Measurements from ENCODE around the gene PDZD2.
"Not testable (repeated sequence)": the region's sequence is repeated elsewhere in the genome, so short reads cannot be mapped to it uniquely, and the experiment has no call there.

Gene PDZD2

DNA sequence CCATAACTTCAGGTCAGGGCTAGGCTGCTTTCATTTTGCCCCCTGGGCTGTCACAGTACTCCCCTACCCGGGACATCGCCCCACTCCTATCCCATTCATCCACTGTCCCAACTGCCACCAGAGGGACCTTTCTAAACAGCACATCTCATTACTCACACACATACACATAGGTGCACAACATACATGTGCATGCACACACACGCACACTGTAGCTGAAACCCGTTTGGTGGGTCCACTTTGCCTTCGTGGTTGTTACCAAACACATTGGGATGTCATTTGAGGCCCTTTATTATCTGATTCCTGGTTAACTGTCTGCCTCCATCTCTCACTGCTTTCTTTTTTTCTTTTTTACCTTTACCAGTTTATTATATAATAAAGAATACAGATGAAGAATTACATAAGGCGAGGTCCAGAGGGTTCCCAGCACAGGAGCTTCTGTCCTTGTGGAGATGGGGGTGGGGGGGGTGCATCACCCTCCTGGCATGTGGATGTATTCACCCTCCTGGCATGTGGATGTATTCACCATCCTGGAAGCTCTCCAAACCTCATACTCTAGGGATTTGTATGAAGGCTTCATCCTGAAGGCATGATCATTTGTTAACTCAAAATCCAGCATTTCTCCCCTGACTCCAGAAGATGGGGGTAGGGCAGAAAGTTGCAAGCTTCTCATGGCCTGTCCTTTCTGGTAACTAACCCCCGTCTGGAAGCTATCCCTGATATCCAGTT is 349.2 kb downstream of the PDZD2 start:
- no peak for DNase-seq

DNA sequence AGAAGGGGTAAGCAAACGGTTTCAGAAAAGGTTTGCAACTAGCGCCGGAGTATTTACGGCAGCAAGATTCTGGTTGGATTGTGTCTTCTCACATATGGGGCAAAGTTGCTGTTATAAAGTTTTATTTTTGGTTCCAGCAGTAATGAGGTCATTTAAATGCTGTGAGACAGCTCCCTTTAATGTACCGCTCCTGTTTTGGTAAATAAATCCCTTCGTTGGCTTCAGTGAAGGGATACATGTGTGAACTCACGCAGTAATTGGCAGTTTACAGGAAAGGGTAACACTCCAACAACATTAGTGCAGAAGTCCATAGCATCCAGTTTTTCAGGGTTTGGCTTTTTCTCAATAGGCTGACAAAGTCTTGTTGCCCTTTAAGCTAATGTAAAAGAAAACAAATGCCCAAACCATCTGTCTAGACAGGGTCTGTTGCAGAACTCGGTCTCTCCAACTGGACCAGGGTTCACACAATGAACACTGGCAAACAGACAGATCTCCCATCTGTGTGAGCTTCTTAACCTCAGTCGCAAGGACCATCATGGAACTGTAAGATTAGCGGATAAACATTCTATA is 351.2 kb downstream of the PDZD2 start:
- DNase-seq: no peak

DNA sequence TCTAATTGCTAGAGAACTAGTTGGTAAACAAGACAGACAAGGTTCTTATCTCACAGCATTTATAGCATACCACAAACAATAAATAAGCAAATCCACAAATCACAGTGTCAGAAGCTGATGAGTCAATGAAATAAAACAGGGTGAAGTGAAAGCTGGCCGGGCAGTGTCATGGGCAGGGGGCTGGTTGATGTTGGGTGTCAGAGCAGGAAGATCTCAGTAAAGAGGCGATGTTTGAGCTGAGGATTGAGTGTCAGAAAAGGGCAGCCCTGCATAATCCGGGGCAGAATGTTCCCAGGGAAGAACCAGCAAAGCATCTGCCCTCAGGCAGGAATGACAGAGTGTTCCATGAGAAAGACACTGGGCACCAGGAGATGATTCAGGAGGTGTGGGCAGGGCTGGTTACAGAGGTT is 351.8 kb downstream of the PDZD2 start:
- no peak for DNase-seq

DNA sequence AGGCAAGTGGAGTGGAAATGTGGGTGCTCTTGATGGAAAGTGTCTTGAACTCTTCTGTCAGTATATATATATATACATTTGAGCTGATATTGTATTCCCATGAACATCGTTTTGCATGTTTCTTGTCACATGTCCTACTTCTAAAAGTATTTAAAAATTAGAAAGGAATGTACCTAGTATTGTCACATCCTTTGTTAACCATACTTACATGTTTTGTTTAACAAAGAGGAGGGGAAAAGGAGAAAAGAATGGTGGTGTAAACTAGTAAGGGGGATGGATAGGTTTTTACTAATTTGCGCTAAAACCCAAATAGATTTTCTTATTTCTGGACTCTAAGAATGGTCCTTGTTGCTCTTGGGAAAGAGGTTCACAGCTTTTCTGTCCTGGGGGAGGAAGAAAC is 353.4 kb downstream of the PDZD2 start:
- DNase-seq: no peak

DNA sequence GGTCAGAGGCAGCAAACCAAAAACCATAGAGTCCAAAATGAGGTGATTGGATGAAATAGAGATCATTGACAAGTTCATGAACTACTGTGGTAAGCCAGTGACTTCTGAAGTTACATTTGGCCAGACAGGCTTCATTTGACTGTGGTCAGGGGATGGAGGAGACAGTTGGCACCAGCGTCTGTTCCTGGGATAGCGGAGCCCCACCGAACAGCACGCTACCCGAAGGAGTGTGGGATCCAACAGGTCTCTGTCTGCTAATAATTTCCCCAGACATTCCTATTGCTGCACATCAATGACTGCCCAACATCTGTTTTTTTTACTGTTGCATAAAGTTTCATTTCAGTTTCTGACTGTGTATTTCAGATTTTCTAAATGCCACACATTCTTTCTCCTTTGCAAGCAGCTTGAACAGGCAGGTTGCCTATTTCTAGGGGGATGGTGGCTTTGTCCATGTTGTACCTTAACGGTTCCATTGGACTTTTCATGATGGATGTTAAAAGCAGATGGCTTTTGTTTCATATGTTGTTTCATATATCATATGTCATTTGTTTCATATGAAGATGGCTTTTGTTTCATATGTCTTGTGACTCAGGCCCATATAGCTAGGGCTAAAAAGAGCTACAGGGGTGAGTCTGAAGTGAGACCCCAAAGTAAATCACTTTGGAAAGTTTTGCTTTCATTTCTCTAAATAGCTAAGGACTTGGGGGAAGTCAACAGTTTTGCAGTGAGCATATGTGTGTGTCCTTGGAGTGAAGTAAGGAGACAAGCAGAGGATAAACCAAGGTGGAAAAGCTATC is 354.4 kb downstream of the PDZD2 start:
- no peak for DNase-seq

DNA sequence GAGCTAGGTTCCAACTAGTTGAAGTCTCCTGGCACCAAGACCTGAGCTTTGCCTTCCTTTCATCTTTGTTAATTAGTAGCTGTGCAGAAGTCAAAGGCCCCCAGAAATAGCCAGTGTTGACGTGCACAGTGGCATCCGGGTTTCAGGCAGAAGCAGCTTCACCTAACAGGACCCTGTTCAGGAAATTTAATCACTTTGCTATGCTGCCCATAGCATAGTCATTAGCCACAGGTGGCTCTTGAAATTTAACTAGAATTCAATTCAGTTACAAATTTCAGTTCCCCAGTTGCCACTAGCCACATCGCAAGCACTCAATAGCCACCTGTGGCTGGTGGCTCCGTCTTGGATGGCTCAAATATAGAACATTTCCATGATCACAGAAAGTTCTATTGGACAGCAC is 356.1 kb downstream of the PDZD2 start:
- no peak for DNase-seq

DNA sequence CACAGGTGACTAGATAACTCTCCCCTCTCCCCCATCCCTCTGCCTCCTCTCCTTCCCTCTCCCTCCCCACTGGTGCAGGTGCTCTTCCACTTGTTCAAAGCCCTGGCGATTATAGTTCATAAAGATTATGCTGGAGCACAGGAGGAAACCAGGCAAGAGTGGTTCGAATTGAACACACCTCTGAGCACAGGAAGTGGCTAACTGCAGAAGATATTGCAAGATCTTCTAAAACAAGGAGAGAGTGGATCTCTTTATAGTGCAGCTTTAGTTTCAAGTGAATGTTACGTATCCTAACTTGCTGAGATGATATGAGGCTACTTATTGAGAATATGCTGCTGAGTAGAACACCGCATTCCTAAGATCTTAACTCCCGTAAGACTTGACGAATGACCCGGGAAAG is 356.8 kb downstream of the PDZD2 start:
- no peak for DNase-seq

DNA sequence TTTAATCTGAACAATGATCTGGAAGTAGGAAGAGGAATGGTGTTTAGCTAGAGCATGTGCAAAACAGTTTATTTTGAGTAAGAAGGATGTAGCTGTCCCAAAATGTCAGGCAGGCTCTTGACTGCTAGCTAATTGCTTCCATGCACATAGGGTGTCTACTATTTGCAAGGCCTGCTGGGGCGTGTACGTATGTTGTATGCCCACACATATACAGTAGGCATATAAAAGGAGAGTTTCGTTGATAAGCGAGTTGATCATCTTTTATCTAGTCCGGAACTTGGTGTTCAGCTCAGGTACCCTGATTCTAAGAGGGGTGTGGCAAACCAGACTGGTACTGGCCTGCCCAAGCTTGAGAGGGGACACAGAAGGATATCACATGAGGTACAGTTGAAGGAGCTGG is 358.0 kb downstream of the PDZD2 start:
- DNase-seq: no peak

DNA sequence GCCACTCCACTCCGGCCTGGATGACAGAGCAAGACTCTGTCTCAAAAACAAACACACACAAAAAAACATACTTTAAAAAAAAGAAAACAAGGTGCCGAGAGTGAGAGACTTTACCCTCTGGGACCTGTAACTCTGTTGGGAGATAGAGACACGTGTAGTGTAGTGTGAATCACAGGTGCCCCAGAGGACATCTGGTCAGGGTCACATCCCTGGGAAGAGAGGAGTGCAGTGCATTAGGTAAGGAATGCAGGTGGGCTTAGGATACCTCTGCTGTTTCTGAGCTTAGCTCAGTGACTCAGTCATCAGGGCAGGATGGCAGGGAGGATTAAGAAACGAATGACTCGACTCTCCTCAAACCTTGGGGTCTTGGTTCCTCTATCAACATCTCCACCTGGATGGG is 360.5 kb downstream of the PDZD2 start:
- no peak for DNase-seq

DNA sequence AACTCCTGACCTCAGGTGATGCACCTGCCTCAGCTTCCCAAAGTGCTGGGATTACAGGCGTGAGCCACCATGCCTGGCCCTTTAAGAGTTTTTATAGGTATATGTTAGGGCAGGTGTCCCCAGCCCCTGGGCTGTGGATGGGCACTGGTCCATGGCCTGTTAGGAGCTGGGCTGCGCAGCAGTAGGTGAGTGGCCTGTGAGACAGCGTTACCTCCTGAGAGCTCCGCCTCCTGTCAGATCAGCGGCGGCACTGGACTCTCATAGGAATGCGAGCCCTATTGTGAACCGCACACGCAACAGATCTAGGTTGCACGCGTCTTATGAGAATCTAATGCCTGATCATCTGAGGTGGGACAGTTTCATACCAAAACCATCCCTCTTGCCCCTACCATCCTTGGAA is 361.8 kb downstream of the PDZD2 start:
- no peak for DNase-seq

DNA sequence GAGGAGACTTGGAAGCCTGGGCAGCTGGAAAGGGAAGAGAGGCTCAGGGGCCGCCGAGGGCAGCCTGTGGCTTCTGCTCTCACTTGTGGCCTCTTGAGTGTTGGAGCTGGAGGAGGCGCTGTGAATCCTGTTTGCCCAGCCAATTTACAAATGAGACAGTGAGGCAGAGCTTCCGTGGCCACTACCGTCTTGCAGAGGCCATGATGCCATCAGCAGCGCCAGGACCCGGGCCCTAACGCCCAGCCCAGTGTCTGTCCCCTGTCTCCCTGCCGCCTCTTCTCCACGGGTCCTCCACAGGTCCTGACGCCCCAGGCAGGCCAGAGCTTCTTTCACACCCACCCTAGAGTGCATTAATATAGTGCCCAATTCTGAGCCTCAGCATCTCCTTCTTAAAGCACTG is 362.4 kb downstream of the PDZD2 start:
- DNase-seq: no peak

DNA sequence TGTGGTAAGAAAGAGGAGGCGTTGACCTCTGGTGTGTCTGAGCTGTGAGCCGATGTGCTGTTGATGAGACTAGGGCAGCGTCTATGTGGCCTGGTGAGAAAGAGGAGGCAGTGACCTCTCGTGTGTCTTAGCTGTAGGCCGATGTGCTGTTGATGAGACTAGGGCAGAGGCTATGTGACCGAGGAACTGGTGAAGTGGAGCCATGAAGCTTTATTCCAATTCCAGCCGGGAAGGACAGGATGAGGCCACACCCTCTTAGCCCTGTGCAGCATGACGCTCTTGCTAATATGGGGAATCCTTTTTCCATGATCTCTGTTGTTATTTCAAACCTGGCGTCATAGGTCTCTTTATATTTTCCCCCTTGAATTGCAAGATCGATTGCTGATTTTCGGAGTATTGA is 362.8 kb downstream of the PDZD2 start:
- DNase-seq: no peak

DNA sequence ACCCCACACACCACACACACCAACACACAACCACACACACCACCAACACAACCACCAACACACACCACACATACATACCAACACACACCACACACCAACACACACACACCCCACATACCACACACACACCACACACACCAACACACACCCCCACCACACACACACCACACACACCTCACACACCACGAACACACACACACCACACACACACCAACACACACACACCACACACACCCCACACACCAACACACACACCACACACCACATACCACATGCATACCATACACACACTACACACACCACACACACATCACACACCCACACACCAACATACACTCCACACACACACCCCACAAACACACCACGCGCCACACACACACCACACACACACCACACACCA is 363.8 kb downstream of the PDZD2 start:
- DNase-seq: no peak

DNA sequence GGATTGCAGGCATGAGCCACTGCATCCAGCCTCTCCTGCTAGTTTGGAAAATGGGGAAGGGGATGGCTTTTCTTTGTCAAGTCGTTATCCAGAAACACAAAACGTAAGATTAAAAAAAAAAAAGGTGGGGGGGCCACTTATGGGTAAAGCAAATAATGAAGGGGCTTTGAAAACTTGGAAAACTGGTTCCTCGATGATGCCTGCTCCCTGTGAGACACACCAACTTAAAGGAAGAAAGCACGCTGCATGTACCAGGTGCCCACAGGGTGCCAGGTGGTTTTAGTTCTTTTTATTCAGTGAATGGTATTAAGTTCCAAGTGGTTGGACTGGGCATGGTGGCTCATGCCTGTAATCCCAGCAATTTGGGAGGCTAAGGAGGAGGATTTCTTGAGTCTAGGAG is 365.1 kb downstream of the PDZD2 start:
- no peak for DNase-seq

DNA sequence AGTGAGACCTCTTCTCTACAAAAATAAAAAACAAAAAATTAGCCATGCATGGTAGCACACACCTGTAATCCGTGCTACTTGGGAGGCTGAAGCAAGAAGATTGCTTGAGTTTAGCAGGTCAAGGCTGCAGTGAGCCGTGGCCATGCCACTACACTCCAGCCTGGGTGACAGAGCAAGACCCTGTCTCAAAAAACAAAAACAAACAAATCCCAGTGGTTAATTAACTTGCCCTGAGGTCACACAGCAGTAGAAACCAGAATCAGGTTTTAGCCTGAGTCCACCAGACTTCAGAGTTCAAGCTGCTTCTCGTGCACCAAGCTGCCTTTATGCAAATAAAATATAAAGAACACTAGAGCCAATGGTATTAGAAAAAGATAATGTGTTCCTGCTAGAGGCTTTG is 365.5 kb downstream of the PDZD2 start:
- DNase-seq: no peak

DNA sequence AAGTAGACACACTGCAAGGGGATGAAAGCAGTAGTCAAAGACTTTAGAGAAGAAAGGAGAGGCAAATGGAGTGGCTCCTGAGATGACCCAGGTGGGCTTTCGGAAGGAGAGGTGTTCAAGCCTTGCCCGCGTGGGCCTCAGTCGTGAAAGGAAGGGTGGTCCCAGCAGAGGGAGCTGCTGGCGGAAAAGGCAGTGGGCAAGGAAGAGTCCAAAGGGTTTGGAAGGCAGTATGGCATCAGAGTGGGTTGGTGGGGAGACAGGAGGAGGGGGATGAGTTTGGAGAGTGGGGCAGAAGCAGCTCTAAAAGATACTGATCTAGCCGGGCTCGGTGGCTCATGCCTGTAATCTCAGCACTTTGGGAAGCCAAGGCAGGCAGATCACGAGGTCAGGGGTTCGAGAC is 369.8 kb downstream of the PDZD2 start:
- no peak for DNase-seq

DNA sequence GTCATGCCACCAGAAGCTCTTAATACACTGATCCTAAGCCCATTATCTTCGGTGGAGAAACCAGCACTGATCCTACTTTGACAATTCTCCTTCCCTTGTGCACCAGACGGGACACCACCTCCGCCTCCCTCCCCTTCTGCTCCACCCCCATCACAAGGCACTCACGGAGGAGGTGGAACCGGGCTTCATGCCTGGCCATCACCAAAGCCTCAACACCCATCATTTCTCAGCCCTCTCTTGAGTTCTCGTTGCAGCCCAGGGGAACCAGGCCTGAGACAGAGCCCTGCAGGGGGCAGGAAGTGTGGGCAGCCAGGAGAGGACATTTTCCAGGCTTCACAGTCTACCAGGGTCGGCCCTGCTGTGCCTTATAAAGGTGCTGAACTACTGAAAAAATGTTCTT is 374.7 kb downstream of the PDZD2 start:
- DNase-seq: no peak

DNA sequence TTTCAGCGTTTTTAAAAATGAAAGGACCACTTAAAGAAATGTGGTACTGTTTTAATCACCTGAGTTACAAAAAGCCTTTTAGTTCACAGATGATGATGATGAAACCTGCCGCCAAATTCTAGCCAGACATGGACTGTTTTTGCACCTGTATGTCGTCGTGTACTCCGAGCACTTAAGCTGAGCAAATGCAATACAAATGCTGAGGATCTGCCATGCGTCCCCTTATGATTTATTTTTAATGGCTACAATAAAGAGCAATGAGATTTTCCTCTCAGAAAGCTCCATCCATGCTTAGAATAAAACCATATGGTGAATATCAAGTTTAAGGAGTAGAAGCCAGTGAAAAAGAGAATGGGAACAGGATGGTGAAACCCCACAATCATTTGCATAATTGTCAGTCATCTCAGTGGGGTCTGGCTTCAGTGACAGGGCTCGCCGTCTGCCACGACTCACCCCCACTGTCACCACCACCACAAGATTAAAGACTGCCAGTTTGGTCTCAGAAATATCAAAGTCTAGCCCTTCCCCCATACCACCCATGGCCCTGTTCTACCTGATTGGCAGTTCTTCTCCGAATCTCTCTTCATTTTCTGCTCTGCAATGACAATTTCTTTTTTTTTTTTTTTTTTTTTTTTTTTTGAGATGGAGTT is 375.3 kb downstream of the PDZD2 start:
- DNase-seq: no peak

DNA sequence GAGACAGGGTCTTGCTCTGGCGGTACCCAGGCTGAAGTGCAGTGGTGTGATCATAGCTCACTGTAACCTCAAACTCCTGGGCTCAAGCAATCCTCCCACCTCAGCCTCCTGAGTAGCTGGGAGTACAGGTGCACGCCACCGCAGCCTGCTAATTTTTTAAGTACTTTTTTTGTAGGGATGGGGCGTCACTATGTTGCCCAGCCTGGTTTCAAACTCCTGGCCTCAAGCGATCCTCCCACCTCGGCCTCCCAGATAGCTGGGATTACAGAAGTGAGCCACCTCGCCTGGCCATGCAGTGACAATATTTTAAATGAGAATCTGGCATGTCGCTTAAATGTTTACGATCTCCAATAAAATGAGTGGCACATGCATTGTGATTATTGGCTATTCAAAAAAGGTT is 376.3 kb downstream of the PDZD2 start:
- DNase-seq: not testable (repeated sequence)

DNA sequence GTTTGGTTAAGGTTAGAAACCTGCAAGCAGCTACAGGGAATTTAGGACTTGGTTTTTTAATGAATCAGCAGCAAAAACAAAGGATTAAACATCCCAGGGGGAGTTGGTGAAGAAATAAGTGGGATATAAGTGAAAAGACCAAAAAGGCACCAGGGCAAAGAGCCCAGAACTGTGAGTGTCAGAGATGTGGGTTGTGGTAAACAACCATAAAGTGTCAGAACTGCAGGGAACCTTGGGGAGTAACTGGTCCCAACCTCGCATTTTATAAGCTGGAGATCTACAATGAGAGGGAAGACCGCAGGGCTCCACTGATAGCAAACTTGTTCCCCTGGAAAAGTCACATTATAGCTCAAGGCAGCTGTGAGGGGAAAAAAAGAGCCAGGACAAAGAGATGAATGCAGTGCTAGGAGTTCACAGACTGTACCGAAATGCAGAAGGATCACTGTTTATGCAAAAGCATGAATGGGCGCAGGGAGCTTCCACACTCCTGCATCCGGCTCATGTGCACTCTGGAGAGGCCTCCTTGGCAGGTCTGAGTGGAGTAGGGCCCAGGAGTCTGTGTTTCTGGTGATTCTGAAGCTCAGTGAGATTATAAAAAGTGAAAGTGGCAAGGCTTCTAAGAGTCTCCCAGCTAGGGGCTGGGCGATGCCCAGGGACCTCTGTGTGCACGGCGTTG is 378.9 kb downstream of the PDZD2 start:
- DNase-seq: no peak

DNA sequence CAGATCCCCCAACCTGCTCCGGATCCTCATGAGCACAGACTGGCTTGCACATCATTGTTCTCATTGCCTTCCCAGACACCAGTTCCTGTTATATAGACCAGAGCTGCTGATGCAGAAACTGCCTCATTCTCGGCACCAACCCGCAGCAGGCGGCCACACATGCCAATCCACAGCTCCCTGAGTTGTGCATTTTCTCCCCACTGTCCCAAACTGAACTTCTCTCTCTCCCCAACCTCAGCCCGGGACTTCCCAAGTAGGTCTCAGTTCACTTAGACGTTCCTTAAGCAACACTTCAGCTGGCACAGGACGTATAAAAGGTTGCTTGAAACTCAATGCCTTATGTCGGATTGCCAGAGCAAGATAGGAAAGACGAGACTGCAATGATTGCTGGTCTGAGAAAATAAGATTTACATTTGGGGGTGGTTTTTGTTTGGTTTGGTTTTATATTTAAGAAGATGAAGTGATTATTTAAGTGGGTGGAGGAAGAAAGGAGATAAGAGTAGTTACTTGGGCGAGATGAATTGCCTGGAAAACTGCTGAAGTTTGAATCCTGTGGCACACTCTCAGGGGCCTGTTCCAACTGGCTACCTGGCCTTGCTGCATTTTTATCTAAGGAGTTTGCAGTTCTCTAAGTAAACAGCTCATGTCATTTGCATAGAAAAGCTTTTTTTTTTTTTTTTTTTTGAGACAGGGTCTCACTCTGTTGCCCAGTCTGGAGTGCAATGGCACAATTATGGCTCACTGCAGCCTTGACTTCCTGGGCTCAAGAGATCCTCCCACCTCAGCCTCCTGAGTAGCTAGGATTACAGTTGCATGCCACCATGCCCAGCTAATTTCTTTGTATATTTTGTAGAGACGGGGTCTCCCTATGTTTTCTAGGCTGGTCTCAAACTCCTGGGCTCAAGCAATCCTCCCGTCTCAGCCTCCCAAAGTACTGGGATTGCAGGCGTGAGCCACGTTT is 379.8 kb downstream of the PDZD2 start:
- DNase-seq: no peak

DNA sequence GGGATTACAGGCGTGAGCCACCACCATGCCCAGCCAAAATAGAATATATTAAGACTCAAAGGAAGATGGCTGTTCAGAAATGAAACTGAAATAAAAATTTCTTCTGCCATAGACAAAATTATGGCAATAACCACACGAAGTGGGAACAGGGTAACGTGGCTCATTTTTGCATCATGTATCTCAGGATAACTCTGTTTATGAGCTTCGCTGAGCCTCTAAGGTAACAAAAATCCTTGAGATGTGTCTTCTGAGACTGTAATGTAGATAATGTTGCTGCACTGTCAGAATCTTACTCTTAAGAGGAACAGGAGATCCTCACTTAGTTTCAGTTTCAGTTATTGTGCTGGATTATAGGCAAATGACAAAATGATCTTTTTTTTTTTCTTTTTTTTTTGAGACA is 381.3 kb downstream of the PDZD2 start:
- peak; percentile 7 for DNase-seq

Data from CD4-positive, alpha-beta T cell treated with Interleukin-21 for 1 hour (primary cell).